Pancreas (tissue), 10 donors: Measurements from ENCODE around the gene NFIC. TPM values are rescaled to one million over a fixed set of nuclear protein-coding genes. Genes with fewer than 3 reads are reported as not detected.
"Not testable (repeated sequence)": the region's sequence is repeated elsewhere in the genome, so short reads cannot be mapped to it uniquely, and the experiment has no call there.

ENCODE experiments used
- ATAC-seq, 4 donors: fragments of 200-7000 bp; cut with Tn5 transposase; one replicate each; pipeline versions ENCODE4 v1.8.0 to v1.9.1; 2020; ENCODE audit warnings: mild to moderate bottlenecking in 4 of 4, moderate library complexity in 4 of 4
- DNase-seq, 6 donors: peaks; one replicate each; pipeline ENCODE4 v3.0.0-alpha.2; 2020
- FAIRE-seq: peaks from 2 replicates; lab custom pipeline; 2012; peaks lifted over from hg19 to GRCh38; lab: Jason Lieb, UNC
- H3K27ac ChIP-seq, 4 donors: fragments of 200-600 bp; sonication (generic); 1 replicate in 3 of 4; 2 replicates in 1 of 4; pipeline versions ENCODE4 v1.5.0 to v1.8.0; 2020
- H3K27me3 ChIP-seq, 4 donors: fragments of 200-600 bp; one replicate each; pipeline ENCODE4 v1.8.0; 2021
- H3K36me3 ChIP-seq, 3 donors: fragments of 200-600 bp; sonication (generic) in 1 of 3; one replicate each; pipeline versions ENCODE4 v1.5.0 to v1.8.0; 2020 to 2021
- H3K4me1 ChIP-seq, 3 donors: fragments of 200-600 bp; one replicate each; pipeline ENCODE4 v1.8.0; 2021
- H3K4me3 ChIP-seq, 4 donors: fragments of 200-600 bp; sonication (generic) in 2 of 4; one replicate each; pipeline versions ENCODE4 v1.5.0 to v1.8.0; 2020 to 2021
- H3K9me3 ChIP-seq, 4 donors: fragments of 200-600 bp; one replicate each; pipeline ENCODE4 v1.8.0; 2021
- WGBS, 2 donors: extraction: QIAGEN DNeasy Blood & Tissue Kit; methylation state at CpG; one replicate each; pipeline ENCODE4 v1.1.7; 2013; 5-methylcytosine and 5-hydroxymethylcytosine counted together
- intact Hi-C, 3 donors: fragments of 100-400 bp; cut with DNase I; formaldehyde crosslinking; loops; one replicate each; pipeline versions ENCODE4 v1.11.1 to v1.14.2; 2022
- polyA plus RNA-seq, 2 donors: library from polyadenylated mRNA; stranded (reverse); fragments of 200-250 nt; gene quantifications; one replicate each; pipeline ENCODE4 v1.2.3, GENCODE V29; 2013
- total RNA-seq, 6 donors: library from RNA; stranded (reverse); fragmentation: NEBNext Ultra II Directional in 4 of 6; extraction: Animal tissue kit (Norgen Biotek cat#: 25700) in 4 of 6; gene quantifications; one replicate each; pipeline versions ENCODE4 v1.2.1 to v1.2.4, GENCODE V29; 2021 to 2023
- TF ChIP-seq, protein P1 (sequence below), 4 donors: fragments of 200-600 bp; sonication (generic) in 3 of 4; IDR thresholded peaks; one replicate each; pipeline versions ENCODE4 v1.5.0 to v1.8.0; 2021; ENCODE audit warnings: antibody characterized with exemption in 4 of 4
- donor health status: healthy with polysubstance abuse.
- donor health status: DM: no; HTN: no; CAD: no; lungs with moderate emphysema.
- donor health status: DM: no; HTN: no; CAD: no.
- donor health status: control.
- donor health status: control.
- donor health status: Bipolar disorder and iron deficiency.
- donor health status: DM: yes; HTN: yes; CAD: no.
- donor health status: DM: no; HTN: no; CAD: no.
- donor health status: DM: no; HTN: no; CAD: no.
- donor health status: DM: yes; HTN: yes; CAD: no.

NFIC gene
- total and polyA plus RNA-seq, 8 donors: 21.3 to 203 (median 115) TPM

DNA sequence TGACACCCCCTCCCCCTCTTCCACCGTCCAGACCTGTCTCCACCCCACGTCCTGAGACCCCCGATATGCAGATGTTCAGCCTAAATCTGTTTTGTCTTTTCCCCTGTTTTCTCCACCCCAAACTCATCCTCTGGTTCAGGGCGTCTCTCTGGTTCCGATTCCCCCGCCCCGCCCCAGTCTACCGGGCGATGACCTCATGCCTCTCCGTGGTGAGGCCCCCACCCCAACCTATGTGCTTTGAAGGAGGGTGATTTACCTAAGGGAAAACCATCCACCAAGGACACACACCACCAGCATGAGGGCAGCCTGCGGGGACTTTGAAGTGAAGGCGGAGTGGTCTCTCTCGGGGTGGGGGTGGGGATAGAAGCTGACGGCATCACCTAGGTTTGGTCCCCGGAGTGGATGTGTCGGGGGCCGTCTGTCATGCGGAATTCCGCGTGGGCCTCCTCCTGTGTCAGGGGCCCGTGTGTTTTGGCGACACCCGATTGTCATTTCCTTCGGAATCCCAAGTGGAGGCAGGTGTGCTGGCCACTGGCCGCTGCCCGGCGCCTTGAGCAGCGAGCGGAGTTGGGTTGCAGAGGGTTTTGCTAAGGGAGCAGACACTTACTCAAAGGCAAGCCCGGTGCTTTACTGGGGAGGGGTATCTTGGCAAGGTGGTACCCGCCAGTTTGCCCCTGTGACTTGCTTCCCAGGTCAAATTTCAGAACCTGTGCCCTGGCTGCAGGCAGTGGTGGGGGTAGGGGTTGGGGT, 141.2 kb downstream of the NFIC start:
- peak in 3 of 6 donors; percentile 48 to 64 (median 56) for DNase-seq
- H3K27ac ChIP-seq: peak overlapping the region in 1 of 4 donors; percentile 36
- no peaks in the 10 kb centered on the region for H3K27me3 ChIP-seq
- H3K9me3 ChIP-seq: no peaks in the 10 kb centered on the region
- peaks cover 0 to 7% (median 0%) of the 10 kb centered on the region in 3 donors for H3K4me1 ChIP-seq
- no peaks in the 10 kb centered on the region for H3K36me3 ChIP-seq
- intact Hi-C loops: no loop called here
- TF ChIP-seq, protein P1, sequence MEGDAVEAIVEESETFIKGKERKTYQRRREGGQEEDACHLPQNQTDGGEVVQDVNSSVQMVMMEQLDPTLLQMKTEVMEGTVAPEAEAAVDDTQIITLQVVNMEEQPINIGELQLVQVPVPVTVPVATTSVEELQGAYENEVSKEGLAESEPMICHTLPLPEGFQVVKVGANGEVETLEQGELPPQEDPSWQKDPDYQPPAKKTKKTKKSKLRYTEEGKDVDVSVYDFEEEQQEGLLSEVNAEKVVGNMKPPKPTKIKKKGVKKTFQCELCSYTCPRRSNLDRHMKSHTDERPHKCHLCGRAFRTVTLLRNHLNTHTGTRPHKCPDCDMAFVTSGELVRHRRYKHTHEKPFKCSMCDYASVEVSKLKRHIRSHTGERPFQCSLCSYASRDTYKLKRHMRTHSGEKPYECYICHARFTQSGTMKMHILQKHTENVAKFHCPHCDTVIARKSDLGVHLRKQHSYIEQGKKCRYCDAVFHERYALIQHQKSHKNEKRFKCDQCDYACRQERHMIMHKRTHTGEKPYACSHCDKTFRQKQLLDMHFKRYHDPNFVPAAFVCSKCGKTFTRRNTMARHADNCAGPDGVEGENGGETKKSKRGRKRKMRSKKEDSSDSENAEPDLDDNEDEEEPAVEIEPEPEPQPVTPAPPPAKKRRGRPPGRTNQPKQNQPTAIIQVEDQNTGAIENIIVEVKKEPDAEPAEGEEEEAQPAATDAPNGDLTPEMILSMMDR (IDR thresholded peaks at IDR 0.05): no peak
- peak overlapping the region; percentile 1 to 98 (median 92) for H3K4me3 ChIP-seq
- no peak for FAIRE-seq
- 14 to 16% methylated on average over 31 of the region's 31 CpGs for WGBS, 2 donors
- ATAC-seq: peak in 3 of 4 donors; percentile 7 to 14 (median 11)

DNA sequence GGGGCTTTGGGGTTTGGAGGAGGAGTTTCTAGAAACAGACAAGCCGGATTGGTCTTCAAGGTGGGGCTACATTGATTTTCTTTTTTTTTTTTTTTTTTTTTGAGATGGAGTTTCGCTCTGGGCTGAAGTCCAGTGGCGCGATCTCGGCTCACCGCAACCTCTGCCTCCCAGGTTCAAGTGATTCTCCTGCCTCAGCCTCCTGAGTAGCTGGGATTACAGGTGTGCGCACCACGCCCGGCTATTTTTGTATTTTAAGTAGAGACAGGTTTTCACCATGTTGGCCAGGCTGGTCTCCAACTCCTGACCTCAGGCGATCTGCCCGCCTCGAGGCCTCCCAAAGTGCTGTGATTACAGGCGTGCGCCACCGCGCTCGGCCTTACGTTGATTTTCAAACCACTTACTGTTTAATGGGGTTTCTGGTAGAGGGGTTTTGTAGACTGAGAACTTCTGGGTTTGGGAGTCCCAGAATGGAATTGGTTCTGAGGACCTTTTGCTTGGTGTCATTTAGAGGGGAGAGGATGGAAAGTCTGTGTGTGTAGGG, 141.8 kb downstream of the NFIC start:
- FAIRE-seq, H3K27ac ChIP-seq, ATAC-seq, H3K4me3 ChIP-seq, H3K27me3 ChIP-seq, intact Hi-C loops, H3K9me3 ChIP-seq, H3K36me3 ChIP-seq: not testable (repeated sequence)
- peaks cover 0 to 10% (median 6%) of the 10 kb centered on the region in 3 donors for H3K4me1 ChIP-seq
- peak in 1 of 6 donors; percentile 33 for DNase-seq
- 86 to 87% methylated on average over 18 of the region's 18 CpGs for WGBS, 2 donors

DNA sequence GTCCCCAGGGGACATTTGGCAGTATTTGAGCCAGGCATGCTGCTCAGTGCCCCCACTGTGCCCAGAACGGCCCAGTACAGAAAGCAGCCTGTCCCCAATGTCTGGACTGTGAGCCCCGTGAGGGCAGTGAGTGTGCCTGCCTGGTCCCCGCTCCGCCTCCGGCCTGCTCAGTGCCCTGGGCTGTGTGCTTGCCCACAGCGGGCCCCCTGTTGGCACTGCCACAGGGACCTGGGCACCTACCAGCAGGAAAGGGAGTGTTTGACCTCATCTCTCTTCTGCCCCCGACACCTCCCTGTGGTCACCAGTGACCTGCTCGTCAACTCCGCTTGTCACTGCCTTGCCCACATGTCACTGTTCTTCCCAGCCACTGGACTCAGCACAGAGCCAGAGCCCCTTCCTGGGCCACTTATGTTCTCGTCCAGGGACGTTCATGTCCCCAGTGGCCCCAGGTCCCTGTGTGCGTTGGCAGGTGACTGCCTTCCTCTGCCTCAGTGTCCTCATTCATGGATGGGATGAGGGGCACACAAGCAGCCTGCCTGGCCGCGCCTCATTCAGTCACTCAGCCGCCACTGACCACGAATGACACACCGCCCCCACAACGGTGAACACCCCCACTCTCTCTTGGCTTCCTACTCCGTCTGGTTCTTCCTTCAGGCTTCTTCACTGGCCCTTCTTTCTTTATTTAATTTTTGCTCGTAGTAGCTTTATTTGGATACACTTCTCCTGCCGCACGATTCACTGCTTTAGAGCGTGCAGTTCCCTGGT, 142.6 kb downstream of the NFIC start:
- WGBS, 2 donors: 90 to 92% methylated on average over 23 of the region's 23 CpGs
- H3K4me1 ChIP-seq: peaks cover 0 to 11% (median 10%) of the 10 kb centered on the region in 3 donors

DNA sequence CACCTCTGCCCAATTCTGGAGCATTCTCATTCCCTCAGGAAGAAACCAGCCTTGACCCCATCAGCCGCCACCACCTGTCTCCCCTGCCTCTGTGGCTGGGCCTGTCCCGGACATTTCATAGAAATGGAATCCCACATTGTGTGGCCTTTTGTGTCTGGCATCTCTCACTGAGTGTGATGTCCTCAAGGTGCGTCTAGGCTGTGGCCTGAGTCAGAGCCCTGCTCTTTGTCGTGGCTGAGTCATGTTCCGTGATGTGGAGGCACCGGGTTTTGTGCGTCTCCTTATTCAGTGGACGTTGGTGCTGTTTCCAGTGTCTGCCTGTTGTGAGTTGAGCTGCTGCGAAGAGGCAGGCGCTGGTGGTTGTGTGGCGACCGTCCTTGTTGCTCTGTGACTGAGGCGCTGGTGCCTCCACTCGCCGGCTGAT, 143.2 kb downstream of the NFIC start:
- H3K27ac ChIP-seq: no peak overlapping the region
- H3K27me3 ChIP-seq: no peaks in the 10 kb centered on the region
- no peak for DNase-seq
- intact Hi-C loops: no loop called here
- no peak for ATAC-seq
- TF ChIP-seq, protein P1 (IDR thresholded peaks at IDR 0.05): no peak
- no peak overlapping the region for H3K4me3 ChIP-seq
- H3K4me1 ChIP-seq: peaks cover 0 to 11% (median 10%) of the 10 kb centered on the region in 3 donors
- H3K9me3 ChIP-seq: no peaks in the 10 kb centered on the region
- H3K36me3 ChIP-seq: no peaks in the 10 kb centered on the region
- no peak for FAIRE-seq
- 89 to 91% methylated on average over 15 of the region's 15 CpGs for WGBS, 2 donors

More for the DNA sequence above, 142.6 kb downstream of the NFIC start:
- intact Hi-C loops: no loop called here
- no peak for FAIRE-seq
- peak in 1 of 6 donors; percentile 44 for DNase-seq
- Histone ChIP-seq H3K27me3 (no peaks in the 10 kb centered on the region), H3K9me3 (no peaks in the 10 kb centered on the region), H3K36me3 (no peaks in the 10 kb centered on the region), H3K27ac (no peak overlapping the region), H3K4me3 (no peak overlapping the region)
- no peak for ATAC-seq
- TF ChIP-seq, protein P1 (IDR thresholded peaks at IDR 0.05): no peak

DNA sequence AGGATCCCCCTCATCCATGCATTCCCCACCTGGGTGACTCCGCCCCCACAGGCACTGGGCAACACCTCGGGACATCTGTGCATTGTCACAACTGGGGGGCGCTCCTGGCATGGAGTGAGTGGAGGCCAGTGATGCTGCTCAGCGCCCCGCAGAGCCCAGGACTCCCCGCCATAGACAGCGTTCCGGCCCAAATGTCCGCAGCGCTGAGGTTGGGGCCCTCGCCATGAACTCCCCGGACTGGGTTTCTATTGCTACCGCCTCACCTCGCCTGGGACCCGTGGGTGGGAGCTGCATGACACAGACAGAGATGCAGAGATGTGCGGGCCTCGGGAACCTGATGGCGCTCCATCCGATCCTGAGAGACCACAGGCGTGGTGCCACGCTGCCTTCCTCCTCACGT, 144.3 kb downstream of the NFIC start:
- ATAC-seq (no peak), DNase-seq (peak in 1 of 6 donors; percentile 33), FAIRE-seq (no peak)
- Histone ChIP-seq H3K9me3 (no peaks in the 10 kb centered on the region), H3K27ac (no peak overlapping the region), H3K4me1 (peaks cover 0 to 10% (median 6%) of the 10 kb centered on the region in 3 donors), H3K27me3 (no peaks in the 10 kb centered on the region), H3K36me3 (no peaks in the 10 kb centered on the region), H3K4me3 (no peak overlapping the region)
- 88 to 91% methylated on average over 19 to 22 of the region's 22 CpGs for WGBS, 2 donors
- intact Hi-C loops: no loop called here
- TF ChIP-seq, protein P1 (IDR thresholded peaks at IDR 0.05): no peak
